OCI-M1 (cell line): Measurements from ENCODE around the gene MDM2.
"Not testable (repeated sequence)": the region's sequence is repeated elsewhere in the genome, so short reads cannot be mapped to it uniquely, and the experiment has no call there.

ENCODE experiments used
- DNase-seq: peaks from one replicate; lab custom pipeline; 2025; lab: John Stamatoyannopoulos, UW

MDM2 gene

DNA sequence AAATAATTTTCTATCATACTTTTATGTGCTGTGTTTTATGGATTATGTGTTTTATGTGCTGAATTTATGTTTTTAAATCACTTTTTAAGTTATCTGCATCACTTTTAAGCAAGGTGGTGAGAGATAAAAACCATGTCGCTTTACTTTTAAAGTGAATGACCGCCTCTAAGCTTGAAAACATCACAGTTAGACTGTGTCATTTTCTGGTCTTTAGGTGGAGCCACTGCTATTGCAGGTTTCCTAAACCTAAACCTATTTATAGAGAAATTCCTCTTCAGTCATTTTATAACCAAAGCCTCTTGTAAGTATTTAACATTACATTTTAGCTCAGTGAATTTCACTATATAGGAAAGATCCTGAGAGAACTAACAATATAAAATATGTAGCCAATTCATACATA lies 21.0 kb upstream of the MDM2 start:
- DNase-seq, result peak; percentile 44

DNA sequence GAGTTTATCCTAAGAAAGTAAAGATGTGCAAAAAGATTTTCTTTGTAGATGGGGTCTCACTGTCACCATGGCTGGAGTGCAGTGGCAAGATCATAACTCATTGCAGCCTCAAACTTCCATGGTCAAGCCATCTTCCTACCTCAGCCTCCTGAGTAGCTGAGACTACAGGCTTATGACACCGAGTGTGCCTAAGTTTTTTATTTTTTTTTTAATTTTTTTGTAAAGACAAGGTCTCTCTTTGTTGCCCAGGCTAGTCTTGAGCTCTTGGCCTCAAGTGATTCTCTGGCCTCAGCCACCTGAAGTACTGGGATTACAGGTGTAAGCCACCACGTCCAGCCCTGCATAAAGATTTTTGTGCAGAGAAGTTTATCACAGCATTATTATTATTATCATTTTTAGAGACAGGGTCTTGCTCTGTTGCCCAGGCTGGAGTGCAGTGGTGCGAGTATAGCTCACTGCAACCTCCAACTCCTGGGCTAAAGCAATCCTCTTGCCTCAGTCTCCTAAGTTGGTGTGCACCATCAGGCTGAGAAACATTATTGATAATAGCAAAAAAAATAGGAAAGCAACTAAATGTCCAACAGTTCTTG lies 19.3 kb upstream of the MDM2 start:
- no peak for DNase-seq

DNA sequence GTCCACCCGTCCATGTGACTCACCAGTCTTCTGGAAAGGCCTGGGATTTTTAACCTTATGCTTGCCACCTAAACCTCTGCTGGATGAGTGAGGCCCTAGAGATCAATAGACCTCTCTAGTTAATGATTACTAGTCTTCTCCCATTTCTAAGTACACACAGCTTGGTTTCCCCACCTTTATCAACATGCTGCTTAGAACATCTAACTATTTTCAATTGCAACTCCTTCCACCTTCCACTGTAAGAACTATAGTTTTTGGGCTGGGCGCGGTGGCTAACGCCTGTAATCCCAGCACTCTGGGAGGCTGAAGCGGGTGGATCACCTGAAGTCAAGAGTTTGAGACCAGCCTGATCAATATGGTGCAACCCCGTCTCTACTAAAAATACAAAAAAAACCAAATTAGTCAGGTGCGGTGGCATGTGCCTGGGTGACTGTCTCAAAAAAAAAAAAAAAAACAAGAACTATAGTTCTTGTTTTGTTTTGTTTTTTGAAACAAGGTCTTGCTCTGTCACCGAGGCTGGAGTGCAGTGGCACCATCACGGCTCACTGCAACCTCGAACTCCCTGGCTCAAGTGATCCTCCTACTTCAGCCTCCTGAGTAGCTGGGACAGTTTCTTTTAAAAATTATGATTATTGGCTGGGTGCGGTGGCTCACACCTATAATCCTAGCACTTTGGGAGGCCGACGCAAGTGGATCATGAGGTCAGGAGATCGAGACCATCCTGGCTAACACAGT lies 18.7 kb upstream of the MDM2 start:
- no peak for DNase-seq

DNA sequence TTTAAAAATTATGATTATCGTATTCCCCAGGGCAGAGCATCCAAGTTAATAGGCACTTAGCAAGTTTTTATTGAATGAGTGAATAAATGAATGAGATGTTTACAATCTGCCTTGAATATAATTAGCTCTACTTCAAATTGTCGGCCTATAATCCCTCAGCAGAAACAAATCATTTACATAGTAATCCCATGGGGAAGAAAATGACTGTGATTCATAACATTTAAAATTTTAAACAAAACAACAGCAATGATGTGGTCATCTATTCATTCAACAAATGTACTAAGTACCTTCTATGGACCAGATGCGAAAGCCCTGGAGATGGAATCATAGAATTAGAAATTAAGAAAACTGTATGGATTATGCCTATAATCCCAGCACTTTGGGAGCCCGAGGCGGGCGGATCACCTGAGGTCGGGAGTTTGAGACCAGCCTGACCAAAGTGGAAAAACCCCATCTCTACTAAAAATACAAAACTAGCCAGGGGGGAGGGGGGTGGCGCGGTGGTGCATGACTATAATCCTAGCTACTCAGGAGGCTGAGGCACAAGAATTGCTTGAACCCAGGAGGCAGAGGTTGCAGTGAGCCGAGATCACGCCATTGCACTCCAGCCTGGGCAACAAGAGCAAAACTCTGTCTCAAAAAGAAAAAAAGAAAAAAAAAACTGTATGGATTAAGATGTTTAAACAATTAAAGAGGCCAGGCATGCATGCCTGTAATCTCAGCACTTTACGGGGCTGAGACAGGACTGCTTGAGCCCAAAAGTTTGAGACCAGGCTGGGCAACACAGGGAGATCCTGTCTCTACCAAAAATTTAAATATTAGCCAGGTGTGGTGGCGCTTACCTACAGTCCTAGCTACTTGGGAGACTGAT lies 17.7 kb upstream of the MDM2 start:
- no peak for DNase-seq

DNA sequence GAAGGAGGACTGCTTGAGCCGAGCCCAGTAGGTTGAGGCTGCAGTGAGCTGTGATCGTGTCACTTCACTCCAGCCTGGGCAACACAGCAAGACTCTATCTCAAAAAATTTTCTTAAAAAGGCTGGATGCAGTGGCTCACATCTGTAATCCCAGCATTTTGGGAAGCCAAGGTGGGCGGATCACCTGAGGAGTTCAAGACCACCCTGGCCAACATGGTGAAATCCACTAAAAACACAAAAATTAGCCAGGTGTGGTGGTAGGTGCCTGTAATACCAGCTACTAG lies 17.1 kb upstream of the MDM2 start:
- DNase-seq, result no peak

DNA sequence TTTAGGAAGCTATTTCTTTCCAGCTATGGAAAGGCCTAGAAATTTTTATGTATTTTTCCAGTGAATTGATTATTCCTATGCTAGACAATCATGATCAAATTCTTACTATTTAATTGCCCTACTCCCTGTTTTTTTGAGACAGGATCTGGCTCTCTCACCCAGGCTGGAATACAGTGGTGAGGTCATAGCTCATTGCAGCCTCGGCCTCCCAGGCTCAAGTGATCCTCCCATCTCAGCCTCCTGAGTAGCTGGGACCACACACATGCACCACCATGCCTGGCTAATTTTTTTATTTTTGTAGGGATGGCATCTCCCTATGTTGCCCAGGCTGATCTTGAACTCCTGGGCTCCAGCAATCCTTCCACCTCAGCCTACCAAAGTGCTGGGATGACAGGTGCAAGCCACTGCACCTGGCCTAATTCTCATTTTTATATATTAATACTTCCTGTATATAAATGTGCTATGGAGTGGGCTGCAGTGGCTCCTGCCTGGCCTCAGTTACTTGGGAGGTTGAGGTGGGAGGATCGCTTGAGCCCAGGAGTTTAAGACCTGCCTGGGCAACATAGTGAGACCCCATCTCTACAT lies 16.0 kb upstream of the MDM2 start:
- no peak for DNase-seq

DNA sequence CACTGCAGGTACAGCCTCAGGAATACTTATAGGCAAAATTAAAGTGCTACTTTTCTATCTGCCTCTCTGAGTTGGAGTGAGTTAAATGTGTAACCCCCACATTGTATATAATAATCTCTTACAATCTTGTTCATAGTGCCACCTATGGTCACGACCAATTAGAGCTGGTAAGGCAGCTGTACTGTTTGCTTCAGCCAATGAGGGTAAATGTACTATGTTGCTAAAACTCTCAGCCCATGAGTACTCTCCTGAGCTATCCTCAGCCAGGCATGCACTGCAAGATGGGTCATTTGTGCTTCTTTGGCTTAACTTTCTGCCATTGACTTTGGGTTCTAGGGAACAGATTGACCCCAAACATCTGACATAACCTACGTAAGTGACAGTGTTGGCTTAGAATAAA lies 15.0 kb upstream of the MDM2 start:
- peak; percentile 85 for DNase-seq

DNA sequence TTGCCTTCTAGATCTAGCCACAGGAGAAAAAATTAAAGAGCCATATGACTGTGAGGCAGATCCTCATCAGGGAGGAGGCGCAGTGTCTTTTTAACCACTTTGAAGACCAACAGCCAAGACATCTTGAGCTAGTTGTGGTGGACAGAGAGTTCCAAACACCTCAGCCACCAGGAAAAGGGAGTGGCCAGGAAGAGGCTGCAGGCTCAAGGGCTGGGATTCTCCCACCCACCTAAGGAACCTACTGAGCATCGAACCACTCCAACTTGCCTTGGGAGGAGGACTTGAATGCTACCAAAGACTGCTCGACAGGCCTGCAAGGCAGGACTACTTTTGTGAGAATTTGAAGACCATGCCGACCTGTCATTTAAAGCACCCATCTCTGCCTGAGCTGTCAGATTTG lies 14.5 kb upstream of the MDM2 start:
- DNase-seq, result no peak

DNA sequence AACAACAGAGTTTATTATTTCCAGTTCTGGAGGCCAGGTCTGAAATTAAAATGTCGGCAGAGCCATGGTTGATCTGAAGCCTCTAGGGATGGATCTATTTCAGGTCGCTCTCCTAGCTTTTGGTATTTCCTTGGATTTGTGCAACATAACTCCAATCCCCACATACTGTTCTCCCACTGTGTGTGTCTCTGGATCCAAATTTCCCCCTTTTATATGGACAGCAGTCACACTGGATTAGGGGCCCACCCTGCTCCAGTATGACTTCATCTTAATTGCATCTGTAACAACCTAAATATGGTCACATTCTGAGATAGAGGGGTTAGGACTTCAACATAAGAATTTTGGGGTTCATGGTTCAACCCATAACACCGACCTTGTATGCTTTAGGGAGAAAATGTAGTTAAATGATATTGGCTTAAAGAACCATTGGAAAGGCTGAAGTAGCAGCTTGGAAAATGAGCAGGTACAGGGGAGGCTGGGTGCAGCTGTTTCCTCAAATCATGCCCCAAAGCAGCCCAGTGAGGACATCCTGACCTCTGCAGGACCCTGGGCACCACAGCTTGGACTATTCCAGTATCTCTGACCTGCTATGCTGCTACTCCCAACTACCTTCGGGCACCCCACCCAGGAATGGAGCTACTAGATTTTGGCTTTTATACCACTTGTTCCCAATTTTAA lies 13.9 kb upstream of the MDM2 start:
- no peak for DNase-seq

DNA sequence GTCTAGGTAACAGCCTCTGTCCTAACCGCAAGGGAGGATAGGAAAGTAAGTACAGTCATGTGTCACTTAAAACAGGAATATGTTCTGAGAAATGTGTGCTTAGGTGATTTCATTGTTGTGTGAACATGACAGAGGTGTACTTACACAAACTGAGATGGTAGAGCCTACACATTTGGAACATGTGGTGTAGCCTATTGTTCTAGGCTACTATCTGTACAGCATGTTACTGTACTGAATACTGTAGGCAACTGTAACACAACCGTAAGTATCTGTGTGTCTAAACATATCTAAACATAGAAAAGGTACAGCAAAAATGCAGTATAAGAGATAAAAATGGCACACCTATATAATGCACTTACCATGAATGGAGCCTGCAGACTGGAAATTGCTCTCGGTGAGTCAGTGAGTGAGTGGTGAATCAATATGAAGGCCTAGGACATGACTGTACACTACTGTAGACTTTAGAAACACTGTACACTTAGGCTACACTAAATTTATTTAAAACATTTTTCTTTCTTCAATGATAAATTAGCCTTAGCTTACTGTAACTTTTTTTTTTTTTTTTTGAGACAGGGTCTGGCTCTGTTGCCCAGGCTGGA lies 13.2 kb upstream of the MDM2 start:
- no peak for DNase-seq

DNA sequence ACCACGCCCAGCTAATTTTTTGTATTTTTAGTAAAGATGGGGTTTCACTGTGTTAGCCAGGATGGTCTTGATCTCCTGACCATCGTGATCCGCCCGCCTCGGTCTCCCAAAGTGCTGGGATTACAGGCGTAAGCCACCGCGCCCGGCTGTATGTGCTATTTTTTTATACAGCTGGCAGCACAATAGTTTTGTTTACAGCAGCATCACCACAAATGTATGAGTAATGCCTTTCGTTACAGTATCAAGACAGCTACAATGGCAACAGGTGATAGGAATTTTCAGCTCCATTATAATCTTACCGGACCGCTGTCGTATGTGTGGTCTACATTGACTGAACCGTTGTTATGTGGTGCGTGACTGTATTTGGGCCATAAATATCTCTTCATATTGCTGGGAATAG lies 11.6 kb upstream of the MDM2 start:
- DNase-seq, result no peak

DNA sequence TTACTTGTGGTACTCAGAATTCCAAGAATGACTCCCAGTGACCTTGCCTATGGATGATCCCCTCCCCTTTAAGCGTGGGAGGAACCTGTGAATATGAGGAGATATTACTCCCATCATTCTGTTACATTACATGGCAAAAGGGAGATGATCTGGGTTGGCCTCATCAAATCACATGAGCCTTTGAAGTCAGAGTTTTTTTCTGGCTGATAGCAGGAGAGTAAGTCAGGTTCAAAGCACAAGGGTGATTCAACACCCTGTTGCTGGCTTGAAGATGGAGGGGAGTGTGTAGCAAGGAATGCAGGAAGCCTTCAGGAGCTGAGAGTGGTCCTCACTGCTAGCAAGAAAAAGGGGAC lies 9.1 kb upstream of the MDM2 start:
- DNase-seq, result no peak

DNA sequence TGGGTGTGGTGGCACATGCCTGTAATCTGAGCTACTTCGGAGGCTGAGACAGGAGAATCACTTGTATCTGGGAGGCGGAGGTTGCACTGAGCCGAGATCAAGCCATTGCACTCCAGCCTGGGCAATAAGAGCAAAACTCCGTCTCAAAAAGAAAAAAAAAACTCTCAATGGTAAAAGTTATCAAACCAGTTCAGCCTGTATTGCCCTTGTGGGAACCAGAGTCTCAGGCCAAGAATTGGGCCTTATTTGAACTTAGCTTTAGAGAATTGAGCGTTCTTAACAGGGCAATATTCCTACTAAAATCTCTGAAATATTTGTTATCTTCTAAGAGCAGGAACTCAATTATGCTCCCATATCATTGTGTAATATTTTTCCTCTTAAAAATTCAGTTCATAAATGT lies 7.7 kb upstream of the MDM2 start:
- DNase-seq, result no peak

DNA sequence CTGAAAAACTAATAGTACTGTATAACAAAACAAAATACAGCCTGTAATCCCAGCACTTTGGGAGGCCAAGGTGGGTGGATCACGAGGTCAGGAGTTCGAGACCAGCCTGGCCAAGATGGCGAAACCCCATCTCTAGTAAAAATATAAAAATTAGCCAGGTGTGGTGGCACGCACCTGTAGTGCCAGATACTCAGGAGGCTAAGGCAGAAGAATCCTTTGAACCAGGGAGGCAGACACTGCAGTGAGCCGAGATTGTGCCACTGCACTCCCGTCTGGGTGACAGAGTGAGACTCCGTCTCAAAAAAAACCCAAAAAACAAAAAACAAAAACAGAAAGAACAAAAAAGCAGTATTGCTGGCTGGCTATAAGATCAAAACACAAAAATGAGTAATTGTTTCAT lies 6.9 kb upstream of the MDM2 start:
- not testable (repeated sequence) for DNase-seq

DNA sequence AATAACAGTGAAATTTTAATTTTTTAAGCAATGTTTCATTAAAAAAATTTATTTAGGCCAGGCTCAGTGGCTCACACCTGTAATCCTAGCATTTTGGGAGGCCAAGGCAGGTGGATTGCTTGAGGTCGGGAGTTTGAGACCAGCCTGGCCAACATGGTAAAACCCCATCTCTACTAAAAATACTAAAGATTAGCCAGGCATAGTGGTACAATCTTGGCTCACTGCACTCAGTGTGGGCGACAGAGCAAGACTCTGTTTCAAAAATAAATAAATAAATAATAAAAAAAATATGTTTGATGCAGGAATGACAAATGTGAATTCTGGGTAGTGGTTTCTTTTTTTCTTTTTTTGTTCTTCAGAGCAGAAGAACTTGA lies 5.6 kb upstream of the MDM2 start:
- not testable (repeated sequence) for DNase-seq

DNA sequence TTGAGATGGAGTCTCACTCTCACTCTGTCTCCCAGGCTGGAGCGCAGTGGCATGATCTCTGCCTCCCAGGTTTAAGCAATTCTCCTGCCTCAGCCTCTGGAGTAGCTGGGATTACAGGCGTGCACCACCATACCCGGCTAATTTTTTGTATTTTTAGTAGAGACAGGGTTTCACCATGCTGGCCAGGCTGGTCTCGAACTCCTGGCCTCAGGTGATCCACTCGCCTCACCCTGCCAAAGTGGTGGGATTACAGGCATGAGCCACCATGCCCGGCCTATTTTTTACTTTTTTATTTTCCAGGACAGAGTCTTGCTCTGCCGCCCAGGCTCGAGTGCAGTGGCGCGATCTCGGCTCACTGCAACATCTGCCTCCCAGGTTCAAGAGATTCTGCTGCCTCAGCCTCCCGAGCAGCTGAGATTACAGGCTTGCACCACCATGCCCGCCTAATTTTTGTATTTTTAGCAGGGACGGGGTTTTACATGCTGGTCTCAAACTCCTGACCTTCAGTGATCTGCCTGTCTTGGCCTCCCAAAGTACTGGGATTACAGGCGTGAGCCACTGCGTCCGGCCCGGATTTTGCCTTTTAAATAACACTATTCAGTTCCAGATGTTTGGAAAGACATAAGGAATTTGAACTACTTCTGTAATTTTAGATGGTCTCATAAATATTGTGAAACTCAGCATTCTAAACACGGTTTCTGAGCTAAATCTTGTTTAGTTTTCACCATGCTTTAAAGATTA lies 4.9 kb upstream of the MDM2 start:
- DNase-seq, result not testable (repeated sequence)

DNA sequence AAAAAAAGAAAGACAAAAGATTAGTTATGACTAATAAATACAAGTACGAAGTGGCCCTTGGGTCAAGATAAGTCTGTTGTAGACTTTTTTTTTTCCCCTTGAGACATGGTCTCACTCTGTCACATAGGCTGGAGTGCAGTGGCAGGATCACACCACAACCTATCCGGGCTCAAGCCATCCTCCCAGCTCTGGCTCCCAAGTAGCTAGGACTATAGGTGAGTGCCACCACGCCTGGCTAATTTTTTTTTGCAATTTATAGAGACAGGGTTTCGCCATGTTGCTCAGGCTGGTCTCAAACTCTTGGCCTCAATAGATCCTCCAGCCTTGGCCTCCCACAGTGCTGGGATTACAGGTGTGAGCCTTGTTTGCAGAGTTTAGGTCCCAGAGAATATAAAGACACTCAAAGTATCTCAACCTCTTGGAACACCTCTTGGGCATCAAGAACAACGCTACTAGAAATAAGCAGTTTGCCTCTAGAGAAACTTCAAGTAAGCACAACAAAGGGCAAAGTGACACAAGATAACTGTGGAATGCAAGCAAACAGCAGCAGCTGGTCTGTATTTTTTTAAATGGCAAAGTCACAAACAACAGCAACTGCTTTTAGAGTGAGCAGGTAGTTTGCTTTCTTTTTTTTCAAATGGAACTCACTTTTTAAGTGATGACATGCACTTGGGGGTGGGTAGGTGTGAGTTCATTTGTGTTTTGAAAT lies 3.9 kb upstream of the MDM2 start:
- DNase-seq, result no peak

DNA sequence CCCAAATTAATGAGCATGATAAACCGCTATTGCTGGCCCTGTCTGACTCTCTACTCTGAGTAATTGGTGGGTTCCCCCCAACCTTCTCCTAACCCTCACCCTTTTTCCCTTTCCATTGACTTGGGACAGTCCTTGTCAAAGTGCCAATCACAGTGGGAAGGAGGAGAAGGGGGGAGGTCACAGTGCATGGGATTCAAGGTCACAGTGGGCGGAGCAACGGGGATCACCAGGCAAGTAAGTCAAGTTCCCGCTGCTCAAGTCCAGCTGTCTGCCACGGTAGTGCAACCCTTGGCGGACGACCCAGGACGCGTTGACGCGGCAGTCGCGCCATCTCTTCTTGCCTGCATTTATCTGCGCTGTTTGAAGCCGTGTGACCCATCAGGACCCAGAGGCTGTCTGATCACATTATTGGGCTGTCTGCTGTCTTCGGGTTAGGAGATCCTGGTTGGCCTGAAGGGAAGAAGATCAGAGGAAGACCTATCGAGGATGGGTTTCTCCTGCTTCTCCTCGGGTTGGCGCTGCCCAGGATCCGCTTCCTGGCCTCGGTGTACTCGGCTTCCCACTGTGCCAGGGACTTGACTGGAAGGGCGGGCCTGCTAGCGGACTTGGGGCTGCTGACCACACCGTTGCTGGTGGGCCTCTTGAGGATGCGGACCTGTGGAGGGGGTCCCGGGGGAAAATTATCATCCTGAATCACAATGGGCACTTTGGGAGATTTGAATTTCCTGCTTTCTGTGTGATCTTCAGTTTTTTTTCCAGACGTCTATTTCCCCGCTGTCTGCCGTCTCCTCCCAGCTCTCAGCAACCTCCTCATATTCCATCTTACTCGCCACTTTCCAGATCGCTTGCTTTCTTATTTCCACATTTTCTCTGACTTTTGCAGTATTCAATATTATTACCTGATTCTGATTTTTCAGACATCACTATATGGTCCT lies 3.1 kb upstream of the MDM2 start:
- no peak for DNase-seq

DNA sequence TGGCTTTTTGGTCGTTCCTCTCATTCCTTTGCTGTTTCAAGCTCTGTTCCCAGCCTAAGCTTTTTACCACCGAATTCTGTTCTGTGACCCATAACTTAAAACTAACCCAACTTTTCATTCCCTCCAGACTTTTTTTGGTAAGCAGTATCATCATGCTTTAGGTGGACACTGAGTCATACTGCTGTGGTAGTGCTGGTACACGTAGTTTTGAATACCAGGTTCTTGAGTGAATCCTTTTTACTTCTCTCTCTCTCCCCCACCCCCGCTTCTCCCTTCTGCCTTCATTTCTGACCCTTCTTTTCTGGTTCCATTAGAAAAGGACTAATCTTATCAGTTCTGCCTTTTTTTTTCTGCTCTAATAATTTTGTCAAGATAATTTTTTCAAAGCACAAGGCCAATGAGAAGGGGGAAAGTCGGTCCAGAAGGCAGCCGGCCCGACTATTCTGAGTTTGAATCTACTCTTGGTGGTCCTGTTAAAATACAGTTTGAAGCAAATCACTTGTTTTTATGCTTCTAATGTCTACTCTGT lies 2.3 kb upstream of the MDM2 start:
- DNase-seq, result no peak
